Raji (cell line): ENCODE results near the gene TEX2.

Source experiments
- POLR2A ChIP-seq: IDR thresholded peaks from 2 replicates; pipeline ENCODE4 v1.6.1; 2011; ENCODE audit warnings: low read depth, low read length, control low read depth; ENCODE audit not compliant: insufficient read depth

Gene TEX2

GRCh38 chr17:64099543-64099942, 163.5 kb downstream of the TEX2 start:
- no peak for TF ChIP-seq POLR2A
